Heart right ventricle (tissue), 16 donors: Measurements from ENCODE around the gene NME2. TPM values are rescaled to one million over a fixed set of nuclear protein-coding genes. Genes with fewer than 3 reads are reported as not detected.
"Not testable (repeated sequence)": the region's sequence is repeated elsewhere in the genome, so short reads cannot be mapped to it uniquely, and the experiment has no call there.

Source experiments
- ATAC-seq, 8 donors: fragments of 200-7000 bp; cut with Tn5 transposase; one replicate each; pipeline ENCODE4 v1.9.1; 2020; ENCODE audit warnings: mild to moderate bottlenecking in 8 of 8, moderate library complexity in 8 of 8, moderate number of reproducible peaks in 1 of 8
- DNase-seq, 2 donors: peaks; one replicate each; pipeline ENCODE4 v3.0.0-alpha.2; 2020
- H3K27ac ChIP-seq, 10 donors: fragments of 200-600 bp; sonication (generic) in 2 of 10; one replicate each; pipeline versions ENCODE4 v1.5.0 to v1.8.0; 2020 to 2022; ENCODE audit warnings: mild to moderate bottlenecking in 3 of 10
- H3K27me3 ChIP-seq, 7 donors: fragments of 200-600 bp; one replicate each; pipeline ENCODE4 v1.8.0; 2021 to 2022; ENCODE audit warnings: mild to moderate bottlenecking in 2 of 7
- H3K36me3 ChIP-seq, 9 donors: fragments of 200-600 bp; sonication (generic) in 1 of 9; one replicate each; pipeline versions ENCODE4 v1.5.0 to v1.8.0; 2020 to 2022; ENCODE audit warnings: mild to moderate bottlenecking in 2 of 9
- H3K4me1 ChIP-seq, 9 donors: fragments of 200-600 bp; sonication (generic) in 1 of 9; one replicate each; pipeline versions ENCODE4 v1.5.0 to v1.8.0; 2020 to 2022; ENCODE audit warnings: mild to moderate bottlenecking in 4 of 9
- H3K4me3 ChIP-seq, 10 donors: fragments of 200-600 bp; sonication (generic) in 2 of 10; one replicate each; pipeline versions ENCODE4 v1.5.0 to v1.8.0; 2020 to 2022; ENCODE audit warnings: mild to moderate bottlenecking in 7 of 10, moderate library complexity in 2 of 10
- H3K9me3 ChIP-seq, 11 donors: fragments of 200-600 bp in 10 of 11; sonication (generic) in 2 of 11; one replicate each; pipeline versions ENCODE4 v1.5.0 to v1.8.0; 2013 to 2022; ENCODE audit warnings: mild to moderate bottlenecking in 2 of 11, control low read depth in 1 of 11, moderate library complexity in 1 of 11
- WGBS, 2 donors: extraction: QIAGEN DNeasy Blood & Tissue Kit; methylation state at CpG; one replicate each; pipeline ENCODE4 v1.1.7; 2013; ENCODE audit warnings: inconsistent platforms in 1 of 2; 5-methylcytosine and 5-hydroxymethylcytosine counted together
- intact Hi-C, 10 donors: fragments of 100-400 bp; cut with DNase I; formaldehyde crosslinking; loops; one replicate each; pipeline versions ENCODE4 v1.11.1 to v1.14.2; 2022
- polyA plus RNA-seq, 2 donors: library from polyadenylated mRNA; stranded (reverse); fragments of 200-250 nt; gene quantifications; one replicate each; pipeline ENCODE4 v1.2.3, GENCODE V29; 2013
- total RNA-seq, 10 donors: library from RNA; stranded (reverse); fragmentation: NEBNext Ultra II Directional in 3 of 10; extraction: Animal tissue kit (Norgen Biotek cat#: 25700) in 3 of 10; gene quantifications; one replicate each; pipeline versions ENCODE4 v1.2.1 to v1.2.4, GENCODE V29; 2021 to 2023
- TF ChIP-seq, protein P1 (sequence below), 9 donors: fragments of 200-600 bp; sonication (generic) in 2 of 9; IDR thresholded peaks; one replicate each; pipeline versions ENCODE4 v1.5.0 to v1.8.0; 2021 to 2022; ENCODE audit warnings: antibody characterized with exemption in 9 of 9, mild to moderate bottlenecking in 5 of 9, moderate library complexity in 1 of 9
- donor health status: Arrhythmogenic right ventricular cardiomyopathy.
- donor health status: ischemic (EF 13 %, LVEDD 7.1; RV severe dilation, severe dysfunction).
- donor health status: healthy with polysubstance abuse.
- donor health status: DM: no; HTN: yes; CAD: no.
- donor health status: DM: no; HTN: no; CAD: no.
- donor health status: ischemic (EF 25% LVEDD 6.9; RV normal size, moderate dysfunction).
- donor health status: ischemic (EF 25% LVEDD 5.7; RV mildly dilated, moderate dysfunction).
- donor health status: healthy.
- donor health status: DM: yes; HTN: yes; CAD: no.
- donor health status: Ischemic cardiomyopathy.
- donor health status: ischemic (EF 35%, LVEDD 5.7; RV mildly dilated, moderate dysfunction).
- donor health status: nonischemic (EF 11% LVEDD 7.7; RV severe dilation, severe dysfunction).
- donor health status: DM: yes; HTN: yes; CAD: no.
- donor health status: PGD.
- donor health status: ischemic (EF 29% LVEDD 5.4; RV normal size, mild dysfunction).
- donor health status: nonischemic (EF 23%, LVEDD 6.1; RV moderate dilation, normal function).

The NME2 gene
- total and polyA plus RNA-seq, 12 donors = 117 to 965 (median 233) TPM

DNA sequence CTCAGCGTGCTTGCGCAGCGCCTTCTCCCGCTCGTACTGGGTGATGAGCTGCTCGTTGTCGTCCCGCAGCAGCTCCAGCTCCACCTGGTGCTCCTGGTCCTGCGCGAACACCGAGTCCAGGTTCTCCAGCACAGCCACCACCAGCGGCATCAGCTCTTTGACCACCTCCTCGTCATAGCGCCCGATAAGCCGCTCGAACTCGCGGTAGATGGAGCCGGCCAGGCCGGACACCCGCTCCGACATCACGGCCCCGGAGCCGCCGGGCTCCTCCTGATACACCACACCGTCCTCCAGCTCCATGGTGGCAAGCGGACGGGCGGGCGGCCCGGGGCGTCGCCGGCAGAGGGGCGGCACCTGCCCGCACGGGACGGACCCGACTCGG lies 45.9 kb upstream of the NME2 start:
- Histone ChIP-seq H3K4me1 (peaks cover 9 to 47% (median 29%) of the 10 kb centered on the region in 9 donors), H3K4me3 (peak overlapping the region; percentile 74 to 99 (median 98)), H3K27me3 (no peaks in the 10 kb centered on the region), H3K9me3 (no peaks in the 10 kb centered on the region), H3K27ac (peak overlapping the region; percentile 94 to 100 (median 98)), H3K36me3 (no peaks in the 10 kb centered on the region)
- intact Hi-C loops = loop anchor here in 4 of 10 donors (1.0 to 2.0 kb wide), 3 partner anchors 32 to 254 kb away; partner anchors contain the start of genes NME1 (in 3 of the 4) and TOB1 (in 1 of the 4)
- peak in 5 of 8 donors; percentile 2 to 55 (median 12) for ATAC-seq
- WGBS, 2 donors = 0% methylated on average over 41 to 42 of the region's 42 CpGs
- no peak for DNase-seq
- TF ChIP-seq, protein P1, sequence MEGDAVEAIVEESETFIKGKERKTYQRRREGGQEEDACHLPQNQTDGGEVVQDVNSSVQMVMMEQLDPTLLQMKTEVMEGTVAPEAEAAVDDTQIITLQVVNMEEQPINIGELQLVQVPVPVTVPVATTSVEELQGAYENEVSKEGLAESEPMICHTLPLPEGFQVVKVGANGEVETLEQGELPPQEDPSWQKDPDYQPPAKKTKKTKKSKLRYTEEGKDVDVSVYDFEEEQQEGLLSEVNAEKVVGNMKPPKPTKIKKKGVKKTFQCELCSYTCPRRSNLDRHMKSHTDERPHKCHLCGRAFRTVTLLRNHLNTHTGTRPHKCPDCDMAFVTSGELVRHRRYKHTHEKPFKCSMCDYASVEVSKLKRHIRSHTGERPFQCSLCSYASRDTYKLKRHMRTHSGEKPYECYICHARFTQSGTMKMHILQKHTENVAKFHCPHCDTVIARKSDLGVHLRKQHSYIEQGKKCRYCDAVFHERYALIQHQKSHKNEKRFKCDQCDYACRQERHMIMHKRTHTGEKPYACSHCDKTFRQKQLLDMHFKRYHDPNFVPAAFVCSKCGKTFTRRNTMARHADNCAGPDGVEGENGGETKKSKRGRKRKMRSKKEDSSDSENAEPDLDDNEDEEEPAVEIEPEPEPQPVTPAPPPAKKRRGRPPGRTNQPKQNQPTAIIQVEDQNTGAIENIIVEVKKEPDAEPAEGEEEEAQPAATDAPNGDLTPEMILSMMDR (IDR thresholded peaks at IDR 0.05) = no peak

GRCh38 chr17:51120739-51121619 lies 45.2 kb upstream of the NME2 start, which contains the start of gene SPAG9:
Gene SPAG9 (minus strand): TSS chr17:51120868. CDS start chr17:51120656, 212 bp downstream.
- 0 to 1% methylated on average over 52 to 68 of the region's 68 CpGs for WGBS, 2 donors
- Histone ChIP-seq H3K4me3 (peak within 1 kb of the TSS; percentile 74 to 99 (median 98)), H3K36me3 (no peaks in the 10 kb centered on the region), H3K27ac (peak within 1 kb of the TSS; percentile 95 to 100 (median 98)), H3K9me3 (no peaks in the 10 kb centered on the region), H3K27me3 (no peaks in the 10 kb centered on the region), H3K4me1 (peaks cover 9 to 47% (median 29%) of the 10 kb centered on the region in 9 donors)
- ATAC-seq = peak; percentile 89 to 97 (median 92)
- peak; percentile 97 to 98 for DNase-seq
- intact Hi-C loops = loop anchor here in 6 of 10 donors (1.0 to 2.0 kb wide), 4 partner anchors 32 to 254 kb away; partner anchors contain the start of genes NME1 (in 5 of the 6), NME2 (in 1 of the 6) and TOB1 (in 1 of the 6)
- TF ChIP-seq, protein P1 (IDR thresholded peaks at IDR 0.05) = no peak

GRCh38 chr17:51121620-51122472 lies 44.4 kb upstream of the NME2 start:
- H3K4me3 ChIP-seq = peak overlapping the region; percentile 41 to 99 (median 96)
- no peaks in the 10 kb centered on the region for H3K36me3 ChIP-seq
- DNase-seq = peak; percentile 78 to 93
- TF ChIP-seq, protein P1 (IDR thresholded peaks at IDR 0.05) = no peak
- no peaks in the 10 kb centered on the region for H3K9me3 ChIP-seq
- H3K27ac ChIP-seq = peak overlapping the region; percentile 95 to 100 (median 98)
- H3K4me1 ChIP-seq = peaks cover 9 to 47% (median 24%) of the 10 kb centered on the region in 9 donors
- intact Hi-C loops = loop anchor here in 5 of 10 donors (1.0 to 2.0 kb wide), 4 partner anchors 31 to 255 kb away; partner anchors contain the start of genes NME1 (in 4 of the 5), NME2 (in 1 of the 5) and TOB1 (in 1 of the 5)
- WGBS, 2 donors = 21 to 23% methylated on average over 23 of the region's 23 CpGs
- ATAC-seq = peak; percentile 71 to 92 (median 90)
- H3K27me3 ChIP-seq = no peaks in the 10 kb centered on the region

GRCh38 chr17:51122473-51123115 lies 43.6 kb upstream of the NME2 start:
- H3K36me3 ChIP-seq, ATAC-seq, DNase-seq, intact Hi-C loops, H3K27me3 ChIP-seq, H3K9me3 ChIP-seq: not testable (repeated sequence)
- 90 to 95% methylated on average over 10 of the region's 10 CpGs for WGBS, 2 donors
- Histone ChIP-seq H3K4me1 (peaks cover 9 to 40% (median 19%) of the 10 kb centered on the region in 9 donors), H3K4me3 (peak overlapping the region in 2 of 10 donors; percentile 99), H3K27ac (peak overlapping the region; percentile 95 to 100 (median 98))
